Neuronal stem cell (in vitro differentiated cells): ENCODE measurements around the gene ATP11B.
A peak's percentile ranks its signal among the peaks of the same experiment; 100 is the strongest.

Source experiments
- DNase-seq: peaks from one replicate; pipeline ENCODE4 v3.0.0-alpha.2; 2013; ENCODE audit warnings: low spot score
- H2AFZ ChIP-seq: one replicate; pipeline ENCODE4 v1.6.1; 2013; ENCODE audit warnings: mild to moderate bottlenecking, low read length, inconsistent platforms
- H2AK5ac ChIP-seq: 2 replicates; pipeline ENCODE4 v1.6.1; 2013; ENCODE audit warnings: low read depth, mild to moderate bottlenecking, inconsistent platforms, low read length, moderate library complexity, mixed read lengths
- H2BK120ac ChIP-seq: 2 replicates; pipeline ENCODE4 v1.6.1; 2013; ENCODE audit warnings: low read depth, mild to moderate bottlenecking, inconsistent platforms, low read length, moderate library complexity, mixed read lengths
- H2BK12ac ChIP-seq: one replicate; pipeline ENCODE4 v1.6.1; 2013; ENCODE audit warnings: low read length, inconsistent platforms
- H2BK15ac ChIP-seq: 2 replicates; pipeline ENCODE4 v1.6.1; 2013; ENCODE audit warnings: mild to moderate bottlenecking, low read length, inconsistent platforms, mixed read lengths
- H2BK5ac ChIP-seq: one replicate; pipeline ENCODE4 v1.6.1; 2013; ENCODE audit warnings: inconsistent platforms, mild to moderate bottlenecking, low read length, moderate library complexity
- H3K14ac ChIP-seq: one replicate; pipeline ENCODE4 v1.6.1; 2013; ENCODE audit warnings: low read length, inconsistent platforms
- H3K18ac ChIP-seq: 2 replicates; pipeline ENCODE4 v1.6.1; 2013; ENCODE audit warnings: low read length, inconsistent platforms
- H3K23ac ChIP-seq: 2 replicates; pipeline ENCODE4 v1.6.1; 2013; ENCODE audit warnings: low read depth, mild to moderate bottlenecking, mixed read lengths, low read length, inconsistent platforms; ENCODE audit not compliant: poor library complexity
- H3K27ac ChIP-seq: replicated peaks from 3 replicates; pipeline ENCODE4 v1.5.1; 2013; ENCODE audit warnings: low read length, inconsistent platforms
- H3K27me3 ChIP-seq, 3 experiments: 2 replicates each; pipeline ENCODE4 v1.6.1; 2013; ENCODE audit warnings: low read length in 3 of 3, mild to moderate bottlenecking in 2 of 3, inconsistent platforms in 1 of 3, low read depth in 1 of 3, mixed read lengths in 1 of 3, moderate library complexity in 1 of 3; ENCODE audit not compliant: control insufficient read depth in 3 of 3, insufficient read depth in 3 of 3
- H3K36me3 ChIP-seq, 2 donors: replicated peaks in 1 of 2; 2 replicates each; pipeline ENCODE4 v1.6.1; 2013; ENCODE audit warnings: low read length in 2 of 2; ENCODE audit not compliant: control insufficient read depth in 2 of 2, insufficient read depth in 2 of 2
- H3K4ac ChIP-seq: 2 replicates; pipeline ENCODE4 v1.6.1; 2013; ENCODE audit warnings: inconsistent platforms, mild to moderate bottlenecking, low read length, moderate library complexity
- H3K4me1 ChIP-seq, 2 donors: 1 replicate in 1 of 2; 2 replicates in 1 of 2; pipeline ENCODE4 v1.6.1; 2013; ENCODE audit warnings: low read length in 2 of 2, low read depth in 1 of 2; ENCODE audit not compliant: control insufficient read depth in 2 of 2, insufficient read depth in 1 of 2
- H3K4me2 ChIP-seq: one replicate; pipeline ENCODE4 v1.6.1; 2013; ENCODE audit warnings: mild to moderate bottlenecking, low read length, inconsistent platforms; ENCODE audit not compliant: insufficient read depth, poor library complexity, severe bottlenecking
- H3K4me3 ChIP-seq, 2 donors: 2 replicates each; pipeline ENCODE4 v1.5.1; 2013; ENCODE audit warnings: low read length in 2 of 2, mild to moderate bottlenecking in 2 of 2, inconsistent platforms in 1 of 2, moderate library complexity in 1 of 2
- H3K79me1 ChIP-seq: one replicate; pipeline ENCODE4 v1.6.1; 2013; ENCODE audit warnings: low read depth, mild to moderate bottlenecking, inconsistent platforms, low read length, moderate library complexity
- H3K9ac ChIP-seq: one replicate; pipeline ENCODE4 v1.6.1; 2013; ENCODE audit warnings: mild to moderate bottlenecking, low read depth, low read length, inconsistent platforms; ENCODE audit not compliant: poor library complexity
- H3K9me3 ChIP-seq, 2 donors: replicated peaks in 1 of 2; 2 replicates each; pipeline versions ENCODE3 to v1.6.1; 2013; ENCODE audit warnings: low read length in 2 of 2, mild to moderate bottlenecking in 2 of 2, inconsistent platforms in 1 of 2, low read depth in 1 of 2, mixed read lengths in 1 of 2, moderate library complexity in 1 of 2; ENCODE audit not compliant: control insufficient read depth in 2 of 2, insufficient read depth in 1 of 2
- H4K8ac ChIP-seq: one replicate; pipeline ENCODE4 v1.6.1; 2013; ENCODE audit warnings: low read depth, mild to moderate bottlenecking, inconsistent platforms, low read length, moderate library complexity
- H4K91ac ChIP-seq: one replicate; pipeline ENCODE4 v1.6.1; 2013; ENCODE audit warnings: low read length, low read depth, mild to moderate bottlenecking, inconsistent platforms; ENCODE audit not compliant: poor library complexity
- WGBS, 2 donors: extraction: QIAGEN DNeasy Blood & Tissue Kit; methylation state at CpG; one replicate each; pipeline ENCODE4 v1.1.7; 2013; ENCODE audit warnings: missing lambda C conversion rate in 2 of 2, mixed read lengths in 1 of 2; ENCODE audit not compliant: insufficient read length in 2 of 2, insufficient replicate concordance in 1 of 2; ENCODE audit errors: extremely low coverage in 2 of 2; 5-methylcytosine and 5-hydroxymethylcytosine counted together

ATP11B gene

DNA sequence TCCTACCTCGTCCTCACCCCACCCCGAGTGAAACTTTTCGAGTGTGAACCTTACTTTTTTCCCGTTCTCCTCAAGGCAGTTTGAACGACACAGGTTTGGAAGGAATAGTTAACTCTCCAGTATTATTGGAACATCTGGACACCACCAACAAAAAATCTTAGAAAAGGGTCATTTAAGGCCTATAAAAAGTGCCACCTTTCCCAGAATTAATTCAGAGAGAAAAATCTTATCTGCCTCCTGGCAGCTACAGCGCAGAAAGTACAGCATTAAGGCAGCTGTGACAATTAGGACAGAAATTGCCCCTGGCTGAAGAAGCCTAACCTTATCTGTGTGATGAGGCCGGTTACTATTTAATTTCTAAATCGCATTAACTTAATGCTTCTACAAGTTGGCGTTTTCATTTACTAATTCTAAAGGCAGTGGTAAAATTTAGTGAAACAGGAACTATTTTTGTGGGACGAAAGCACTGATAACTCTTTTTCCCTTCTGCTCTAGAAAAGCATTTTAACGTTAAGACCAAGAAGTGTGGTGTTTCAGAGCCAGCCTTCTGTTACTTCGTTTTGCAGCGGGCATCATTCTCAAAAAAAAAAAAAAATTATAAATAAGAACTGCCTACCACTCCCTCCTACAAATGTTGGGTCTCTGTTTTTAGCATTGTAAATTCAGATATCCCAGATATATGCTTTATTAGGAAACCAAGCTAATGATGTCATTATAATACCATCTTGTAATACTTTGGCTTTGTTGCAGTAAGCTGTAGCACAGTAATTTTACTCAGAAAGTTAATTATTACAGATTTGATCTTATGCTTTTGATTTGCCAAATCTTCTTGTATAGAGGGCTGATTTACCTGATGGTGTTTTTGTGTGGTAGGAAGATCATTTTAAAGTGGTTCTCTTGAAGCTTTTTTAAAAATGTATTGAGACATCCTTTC, 1.4 kb downstream of the ATP11B start:
- H2AFZ ChIP-seq: peak overlapping the region; percentile 93
- no peaks in the 10 kb centered on the region for H3K9me3 ChIP-seq
- H2BK12ac ChIP-seq: no peak overlapping the region
- H3K23ac ChIP-seq: peak overlapping the region; percentile 50
- H4K8ac ChIP-seq: no peak overlapping the region
- peak overlapping the region; percentile 81 for H3K18ac ChIP-seq
- no peak overlapping the region for H4K91ac ChIP-seq
- peaks cover 0 to 20% (median 0%) of the 10 kb centered on the region in 3 experiments for H3K27me3 ChIP-seq
- H3K36me3 ChIP-seq: no peaks in the 10 kb centered on the region
- H3K9ac ChIP-seq: peak overlapping the region; percentile 89
- no peak for DNase-seq
- H3K4me3 ChIP-seq: peak overlapping the region; percentile 79 to 84
- WGBS, 2 donors: no CpG with 5 or more reads among the region's 13 CpGs
- no peak overlapping the region for H2BK120ac ChIP-seq
- no peak overlapping the region for H2AK5ac ChIP-seq
- H2BK5ac ChIP-seq: no peak overlapping the region
- no peak overlapping the region for H3K27ac ChIP-seq
- H3K14ac ChIP-seq: no peak overlapping the region
- peak overlapping the region; percentile 84 for H3K4me2 ChIP-seq
- H2BK15ac ChIP-seq: no peak overlapping the region
- peaks cover 3 to 9% of the 10 kb centered on the region in 2 donors for H3K4me1 ChIP-seq
- H3K79me1 ChIP-seq: peaks cover 6% of the 10 kb centered on the region
- H3K4ac ChIP-seq: no peak overlapping the region

DNA sequence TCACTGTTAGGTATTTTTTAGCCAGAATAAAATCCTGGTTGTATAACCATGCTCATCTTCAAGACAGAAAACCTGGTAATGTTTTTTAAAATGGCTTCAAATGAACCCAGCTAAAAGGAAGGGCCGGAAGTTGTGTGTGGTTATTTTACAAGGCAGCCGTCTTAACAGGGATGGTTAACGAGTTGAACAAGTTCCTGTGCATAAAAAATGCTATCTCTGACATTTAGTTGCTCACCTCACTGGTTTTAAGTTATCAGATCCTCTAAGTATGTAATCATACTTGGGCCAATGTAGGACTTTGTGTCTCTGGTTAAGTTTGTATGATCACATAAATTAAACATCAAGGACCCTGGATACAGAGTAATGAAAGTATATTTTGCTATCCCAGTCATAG, 2.1 kb downstream of the ATP11B start:
- Histone ChIP-seq H2BK120ac (no peak overlapping the region), H3K18ac (no peak overlapping the region), H3K4me1 (peaks cover 3 to 9% of the 10 kb centered on the region in 2 donors), H4K91ac (no peak overlapping the region), H2BK12ac (no peak overlapping the region), H3K14ac (no peak overlapping the region), H3K9ac (no peak overlapping the region), H3K4ac (no peak overlapping the region), H2AFZ (no peak overlapping the region), H3K36me3 (no peaks in the 10 kb centered on the region), H3K27me3 (peaks cover 0 to 13% (median 0%) of the 10 kb centered on the region in 3 experiments), H2BK15ac (no peak overlapping the region), H3K9me3 (no peaks in the 10 kb centered on the region), H3K79me1 (peaks cover 6% of the 10 kb centered on the region), H3K23ac (no peak overlapping the region), H3K4me2 (no peak overlapping the region), H3K27ac (no peak overlapping the region), H2BK5ac (no peak overlapping the region), H4K8ac (no peak overlapping the region), H3K4me3 (peak overlapping the region in 1 of 2 donors; percentile 16), H2AK5ac (no peak overlapping the region)
- no CpG with 5 or more reads among the region's 3 CpGs for WGBS, 2 donors
- no peak for DNase-seq

DNA sequence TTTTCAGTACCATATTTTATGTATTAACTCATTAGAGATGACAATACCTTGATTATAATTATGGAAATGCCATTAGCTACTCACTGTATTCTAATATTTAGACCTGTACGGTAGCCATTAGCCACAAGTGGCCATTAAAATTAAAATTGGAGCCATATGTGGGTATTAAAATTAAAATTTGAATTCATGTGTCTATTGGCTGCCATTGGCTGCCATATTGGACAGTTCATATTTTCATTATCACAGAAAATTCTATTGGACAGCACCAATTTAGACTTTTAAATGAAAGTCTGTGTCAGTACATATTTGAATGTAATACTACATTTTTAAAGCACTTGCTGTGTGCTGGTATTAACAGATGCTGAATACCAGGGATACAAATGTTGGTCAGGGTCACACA, 3.0 kb downstream of the ATP11B start:
- Histone ChIP-seq H3K14ac (no peak overlapping the region), H3K4me2 (no peak overlapping the region), H3K4me1 (peaks cover 3 to 9% of the 10 kb centered on the region in 2 donors), H3K4ac (no peak overlapping the region), H2BK15ac (no peak overlapping the region), H3K23ac (no peak overlapping the region), H2BK12ac (no peak overlapping the region), H3K27ac (no peak overlapping the region), H3K9me3 (no peaks in the 10 kb centered on the region), H2BK120ac (no peak overlapping the region), H3K36me3 (no peaks in the 10 kb centered on the region), H4K91ac (no peak overlapping the region), H2AK5ac (no peak overlapping the region), H3K27me3 (peaks cover 0 to 7% (median 0%) of the 10 kb centered on the region in 3 experiments), H3K79me1 (peaks cover 6% of the 10 kb centered on the region), H3K4me3 (no peak overlapping the region), H4K8ac (no peak overlapping the region), H3K18ac (no peak overlapping the region), H3K9ac (no peak overlapping the region), H2BK5ac (no peak overlapping the region), H2AFZ (no peak overlapping the region)
- no CpG with 5 or more reads among the region's 1 CpG for WGBS, 2 donors
- DNase-seq: no peak

DNA sequence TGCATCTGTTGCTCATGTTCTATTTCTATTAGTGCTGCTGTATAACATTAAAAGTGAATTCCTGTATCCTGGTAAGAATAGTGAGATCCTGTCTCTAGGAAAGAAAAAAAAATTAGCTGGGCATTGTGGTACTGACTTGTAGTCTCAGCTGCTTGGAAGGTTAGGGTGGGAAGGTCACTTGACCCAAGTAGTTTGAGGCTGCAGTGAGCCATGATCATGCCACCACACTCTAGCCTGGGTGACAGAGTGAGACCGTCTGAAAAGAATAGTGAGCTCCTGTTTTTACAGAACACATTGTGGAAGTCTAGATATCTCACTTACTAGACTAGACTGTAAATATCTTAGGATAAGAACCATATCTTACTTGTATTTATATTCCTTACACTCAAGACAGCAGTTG, 4.6 kb downstream of the ATP11B start:
- no peak overlapping the region for H2AFZ ChIP-seq
- no peak overlapping the region for H4K8ac ChIP-seq
- H3K23ac ChIP-seq: no peak overlapping the region
- no peaks in the 10 kb centered on the region for H3K36me3 ChIP-seq
- H2BK5ac ChIP-seq: no peak overlapping the region
- H3K9me3 ChIP-seq: no peaks in the 10 kb centered on the region
- H2BK12ac ChIP-seq: no peak overlapping the region
- H3K27ac ChIP-seq: no peak overlapping the region
- no peak overlapping the region for H3K4ac ChIP-seq
- no peak overlapping the region for H2BK15ac ChIP-seq
- H3K18ac ChIP-seq: no peak overlapping the region
- no peak overlapping the region for H3K4me2 ChIP-seq
- H3K4me3 ChIP-seq: no peak overlapping the region
- no peak overlapping the region for H2BK120ac ChIP-seq
- no CpG with 5 or more reads among the region's 1 CpG for WGBS, 2 donors
- no peak overlapping the region for H3K14ac ChIP-seq
- no peak overlapping the region for H4K91ac ChIP-seq
- H3K4me1 ChIP-seq: peaks cover 3 to 13% of the 10 kb centered on the region in 2 donors
- peaks cover 6% of the 10 kb centered on the region for H3K79me1 ChIP-seq
- H3K27me3 ChIP-seq: no peaks in the 10 kb centered on the region
- DNase-seq: no peak
- no peak overlapping the region for H3K9ac ChIP-seq
- H2AK5ac ChIP-seq: no peak overlapping the region
